HTERT RPE-1 (cell line): ENCODE measurements around the gene MMP11.

Experiments used
- in situ Hi-C: fragments of 300-500 bp; cut with MboI; formaldehyde crosslinking; loops from 4 replicates; pipeline ENCODE4 v1.14.3; 2020; ENCODE audit warnings: low sequenced_read_pairs

MMP11 gene

GRCh38 chr22:23828800-23829680 is 56.4 kb downstream of the MMP11 start:
- in situ Hi-C loops = no loop called here

GRCh38 chr22:23829845-23830372 is 57.3 kb downstream of the MMP11 start:
- in situ Hi-C loops = no loop called here

- in situ Hi-C loops = no loop called here
Observed at GRCh38 chr22:23831261-23831660, 58.6 kb downstream of the MMP11 start.

GRCh38 chr22:23831781-23832180 is 59.1 kb downstream of the MMP11 start:
- in situ Hi-C loops = no loop called here

GRCh38 chr22:23832226-23833016 is 59.8 kb downstream of the MMP11 start:
- in situ Hi-C loops = no loop called here

- in situ Hi-C loops = no loop called here
Observed at GRCh38 chr22:23833017-23833751, 60.5 kb downstream of the MMP11 start.
